NCI-H1694 (cell line): ENCODE data around the gene LMO7.
"Not testable (repeated sequence)": the region's sequence is repeated elsewhere in the genome, so short reads cannot be mapped to it uniquely, and the experiment has no call there.

Experiments used
- DNase-seq: peaks from one replicate; lab custom pipeline; 2025; lab: John Stamatoyannopoulos, UW

Gene LMO7

GRCh38 chr13:75699062-75699461 is 62.9 kb downstream of the LMO7 start:
- no peak for DNase-seq

- DNase-seq, result not testable (repeated sequence)
Observed at GRCh38 chr13:75699717-75700116, 63.6 kb downstream of the LMO7 start.

- no peak for DNase-seq
Observed at GRCh38 chr13:75700552-75700951, 64.4 kb downstream of the LMO7 start.

GRCh38 chr13:75702476-75702875 is 66.3 kb downstream of the LMO7 start:
- no peak for DNase-seq

- no peak for DNase-seq
Observed at GRCh38 chr13:75703769-75704168, 67.6 kb downstream of the LMO7 start.

GRCh38 chr13:75704194-75704926 is 68.2 kb downstream of the LMO7 start:
- DNase-seq, result no peak

- no peak for DNase-seq
Observed at GRCh38 chr13:75704927-75705288, 68.8 kb downstream of the LMO7 start.

- DNase-seq, result no peak
Observed at GRCh38 chr13:75705395-75705794, 69.3 kb downstream of the LMO7 start.

GRCh38 chr13:75705908-75706307 is 69.8 kb downstream of the LMO7 start:
- DNase-seq, result no peak

- DNase-seq, result no peak
Observed at GRCh38 chr13:75713852-75714251, 77.7 kb downstream of the LMO7 start.

GRCh38 chr13:75715601-75716523 is 79.7 kb downstream of the LMO7 start:
- DNase-seq, result no peak

- no peak for DNase-seq
Observed at GRCh38 chr13:75717525-75717924, 81.4 kb downstream of the LMO7 start.

- DNase-seq, result no peak
Observed at GRCh38 chr13:75721307-75721706, 85.2 kb downstream of the LMO7 start.

GRCh38 chr13:75723901-75724300 is 87.8 kb downstream of the LMO7 start:
- no peak for DNase-seq

GRCh38 chr13:75724752-75725517 is 88.8 kb downstream of the LMO7 start:
- DNase-seq, result no peak

GRCh38 chr13:75725736-75726135 is 89.6 kb downstream of the LMO7 start:
- no peak for DNase-seq

GRCh38 chr13:75726306-75726705 is 90.2 kb downstream of the LMO7 start:
- DNase-seq, result no peak

GRCh38 chr13:75733113-75733512 is 97.0 kb downstream of the LMO7 start:
- not testable (repeated sequence) for DNase-seq

GRCh38 chr13:75736173-75736572 is 100.0 kb downstream of the LMO7 start:
- DNase-seq, result no peak

- no peak for DNase-seq
Observed at GRCh38 chr13:75738841-75739240, 102.7 kb downstream of the LMO7 start.

- no peak for DNase-seq
Observed at GRCh38 chr13:75739244-75739868, 103.2 kb downstream of the LMO7 start.

- DNase-seq, result no peak
Observed at GRCh38 chr13:75740031-75740430, 103.9 kb downstream of the LMO7 start.
